HepG2 (cell line): Measurements from ENCODE around the gene NRL. TPM values are rescaled to one million over a fixed set of nuclear protein-coding genes. Genes with fewer than 3 reads are reported as not detected.

Source experiments
- CCAR2 ChIP-seq: fragments of 200-400 bp; formaldehyde crosslinking; optimal IDR thresholded peaks from 2 replicates; pipeline ENCODE3; 2018; ENCODE audit warnings: low read depth, mild to moderate bottlenecking, low read length, moderate library complexity
- CREB1 ChIP-seq, 2 experiments: fragments of 450-650 bp in 1 of 2; IDR thresholded peaks; 2 replicates each; pipeline ENCODE4 v1.6.1; 2016 to 2017; ENCODE audit warnings: control low read depth in 1 of 2, mild to moderate bottlenecking in 1 of 2, missing compliant biosample characterization in 1 of 2, missing genetic modification characterization in 1 of 2
- ELF1 ChIP-seq: sonication (generic); formaldehyde crosslinking; IDR thresholded peaks from 2 replicates; pipeline ENCODE4 v1.4.0; 2020; ENCODE audit warnings: missing genetic modification reagents
- KDM3A ChIP-seq: IDR thresholded peaks from 2 replicates; pipeline ENCODE4 v1.6.1; 2018; ENCODE audit warnings: low read depth, missing compliant biosample characterization
- KDM5B ChIP-seq: sonication (generic); formaldehyde crosslinking; IDR thresholded peaks from 2 replicates; pipeline ENCODE4 v1.4.0; 2020; ENCODE audit warnings: missing genetic modification reagents, mild to moderate bottlenecking, borderline replicate concordance
- NFRKB ChIP-seq: fragments of 450-650 bp; IDR thresholded peaks from 2 replicates; pipeline ENCODE4 v1.6.1; 2017
- NR0B2 ChIP-seq: sonication (generic); formaldehyde crosslinking; IDR thresholded peaks from 2 replicates; pipeline ENCODE4 v1.4.0; 2020; ENCODE audit warnings: mild to moderate bottlenecking, missing genetic modification reagents
- SAP130 ChIP-seq: IDR thresholded peaks from 2 replicates; pipeline ENCODE4 v1.6.1; 2016; ENCODE audit warnings: low read depth
- YEATS2 ChIP-seq: sonication (generic); formaldehyde crosslinking; IDR thresholded peaks from 2 replicates; pipeline ENCODE4 v1.4.0; 2020; ENCODE audit warnings: missing genetic modification reagents, borderline replicate concordance
- ZBTB7A ChIP-seq: sonication (generic); formaldehyde crosslinking; IDR thresholded peaks from 2 replicates; pipeline ENCODE4 v1.8.0; 2022; ENCODE audit warnings: mild to moderate bottlenecking, missing genetic modification reagents
- ZFP1 ChIP-seq: IDR thresholded peaks from 2 replicates; pipeline ENCODE4 v1.6.1; 2016
- ZFP90 ChIP-seq: sonication (generic); formaldehyde crosslinking; IDR thresholded peaks from 2 replicates; pipeline ENCODE4 v1.8.0; 2022; ENCODE audit warnings: missing genetic modification reagents, mild to moderate bottlenecking, inconsistent platforms, borderline replicate concordance
- ZFP91 ChIP-seq: sonication (generic); formaldehyde crosslinking; IDR thresholded peaks from 2 replicates; pipeline ENCODE4 v1.9.0; 2022; ENCODE audit warnings: missing genetic modification reagents, mild to moderate bottlenecking, borderline replicate concordance
- ZNF7 ChIP-seq: IDR thresholded peaks from 2 replicates; pipeline ENCODE4 v1.6.1; 2016; ENCODE audit warnings: missing biosample characterization, missing genetic modification reagents
- polyA plus RNA-seq, 8 experiments: library from polyadenylated mRNA; depleted of rRNA in 3 of 8; stranded (reverse) in 7 of 8; unstranded in 1 of 8; fragments of >200 nt; fragmentation: Illumina TruSeq in 4 of 8; extraction: Trizol in 4 of 8; gene quantifications; 2 replicates each; pipeline versions ENCODE4 v1.2.1 to v1.2.3, GENCODE V29; 2011 to 2016; ENCODE audit warnings: low read depth in 4 of 8, missing spikeins in 1 of 8, mixed read lengths in 1 of 8; ENCODE audit not compliant: insufficient read depth in 1 of 8
- total RNA-seq, 5 experiments: library from RNA; depleted of rRNA; stranded (reverse); fragments of >200 nt; fragmentation: Illumina TruSeq; extraction: Trizol; gene quantifications; 2 replicates each; pipeline ENCODE4 v1.2.3, GENCODE V29; 2016; ENCODE audit warnings: low read depth in 1 of 5
- TF ChIP-seq, protein P1 (sequence below): sonication (generic); formaldehyde crosslinking; IDR thresholded peaks from 2 replicates; pipeline ENCODE4 v1.4.0; 2020; ENCODE audit warnings: missing genetic modification reagents, borderline replicate concordance
- TF ChIP-seq, protein P2 (sequence below): IDR thresholded peaks from 2 replicates; pipeline ENCODE4 v1.6.1; 2016
- TF ChIP-seq, protein P3 (sequence below): sonication (generic); formaldehyde crosslinking; IDR thresholded peaks from 2 replicates; pipeline ENCODE4 v1.5.0; 2020; ENCODE audit warnings: missing genetic modification reagents, mild to moderate bottlenecking, borderline replicate concordance
- TF ChIP-seq, protein P4 (sequence below): sonication (generic); formaldehyde crosslinking; IDR thresholded peaks from 2 replicates; pipeline ENCODE4 v1.8.0; 2022; ENCODE audit warnings: mild to moderate bottlenecking, missing genetic modification reagents, borderline replicate concordance
- TF ChIP-seq, protein P5 (sequence below): IDR thresholded peaks from 2 replicates; pipeline ENCODE4 v1.6.1; 2016; ENCODE audit warnings: low read depth, borderline replicate concordance

NRL gene
- total and polyA plus RNA-seq, 2 of the 13 experiments (the other 11 are each of a cell fraction or from before 2014, with no cell fraction given): 2.5 to 4.7 TPM

GRCh38 chr14:24096545-24097181 lies 18.1 kb downstream of the NRL start (continued):
- no peak for TF ChIP-seq ZFP90
- no peak for TF ChIP-seq ZBTB7A (CRISPR knock-in tag)
- TF ChIP-seq YEATS2 (CRISPR knock-in tag): no peak
- no peak for TF ChIP-seq ZFP91
- TF ChIP-seq, protein P1, sequence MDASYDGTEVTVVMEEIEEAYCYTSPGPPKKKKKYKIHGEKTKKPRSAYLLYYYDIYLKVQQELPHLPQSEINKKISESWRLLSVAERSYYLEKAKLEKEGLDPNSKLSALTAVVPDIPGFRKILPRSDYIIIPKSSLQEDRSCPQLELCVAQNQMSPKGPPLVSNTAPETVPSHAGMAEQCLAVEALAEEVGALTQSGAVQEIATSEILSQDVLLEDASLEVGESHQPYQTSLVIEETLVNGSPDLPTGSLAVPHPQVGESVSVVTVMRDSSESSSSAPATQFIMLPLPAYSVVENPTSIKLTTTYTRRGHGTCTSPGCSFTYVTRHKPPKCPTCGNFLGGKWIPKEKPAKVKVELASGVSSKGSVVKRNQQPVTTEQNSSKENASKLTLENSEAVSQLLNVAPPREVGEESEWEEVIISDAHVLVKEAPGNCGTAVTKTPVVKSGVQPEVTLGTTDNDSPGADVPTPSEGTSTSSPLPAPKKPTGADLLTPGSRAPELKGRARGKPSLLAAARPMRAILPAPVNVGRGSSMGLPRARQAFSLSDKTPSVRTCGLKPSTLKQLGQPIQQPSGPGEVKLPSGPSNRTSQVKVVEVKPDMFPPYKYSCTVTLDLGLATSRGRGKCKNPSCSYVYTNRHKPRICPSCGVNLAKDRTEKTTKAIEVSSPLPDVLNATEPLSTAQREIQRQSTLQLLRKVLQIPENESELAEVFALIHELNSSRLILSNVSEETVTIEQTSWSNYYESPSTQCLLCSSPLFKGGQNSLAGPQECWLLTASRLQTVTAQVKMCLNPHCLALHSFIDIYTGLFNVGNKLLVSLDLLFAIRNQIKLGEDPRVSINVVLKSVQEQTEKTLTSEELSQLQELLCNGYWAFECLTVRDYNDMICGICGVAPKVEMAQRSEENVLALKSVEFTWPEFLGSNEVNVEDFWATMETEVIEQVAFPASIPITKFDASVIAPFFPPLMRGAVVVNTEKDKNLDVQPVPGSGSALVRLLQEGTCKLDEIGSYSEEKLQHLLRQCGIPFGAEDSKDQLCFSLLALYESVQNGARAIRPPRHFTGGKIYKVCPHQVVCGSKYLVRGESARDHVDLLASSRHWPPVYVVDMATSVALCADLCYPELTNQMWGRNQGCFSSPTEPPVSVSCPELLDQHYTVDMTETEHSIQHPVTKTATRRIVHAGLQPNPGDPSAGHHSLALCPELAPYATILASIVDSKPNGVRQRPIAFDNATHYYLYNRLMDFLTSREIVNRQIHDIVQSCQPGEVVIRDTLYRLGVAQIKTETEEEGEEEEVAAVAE (CRISPR knock-in tag): no peak
- peak; percentile 55 for TF ChIP-seq KDM5B (CRISPR knock-in tag)
- no peak for TF ChIP-seq SAP130 (CRISPR knock-in tag)
- TF ChIP-seq, protein P2, sequence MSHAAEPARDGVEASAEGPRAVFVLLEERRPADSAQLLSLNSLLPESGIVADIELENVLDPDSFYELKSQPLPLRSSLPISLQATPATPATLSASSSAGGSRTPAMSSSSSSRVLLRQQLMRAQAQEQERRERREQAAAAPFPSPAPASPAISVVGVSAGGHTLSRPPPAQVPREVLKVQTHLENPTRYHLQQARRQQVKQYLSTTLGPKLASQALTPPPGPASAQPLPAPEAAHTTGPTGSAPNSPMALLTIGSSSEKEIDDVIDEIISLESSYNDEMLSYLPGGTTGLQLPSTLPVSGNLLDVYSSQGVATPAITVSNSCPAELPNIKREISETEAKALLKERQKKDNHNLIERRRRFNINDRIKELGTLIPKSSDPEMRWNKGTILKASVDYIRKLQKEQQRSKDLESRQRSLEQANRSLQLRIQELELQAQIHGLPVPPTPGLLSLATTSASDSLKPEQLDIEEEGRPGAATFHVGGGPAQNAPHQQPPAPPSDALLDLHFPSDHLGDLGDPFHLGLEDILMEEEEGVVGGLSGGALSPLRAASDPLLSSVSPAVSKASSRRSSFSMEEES (CRISPR knock-in tag): no peak
- TF ChIP-seq CCAR2: no peak
- TF ChIP-seq ZFP1 (CRISPR knock-in tag): no peak
- TF ChIP-seq NFRKB: no peak
- no peak for TF ChIP-seq ZNF7 (CRISPR knock-in tag)
- no peak for TF ChIP-seq ELF1 (CRISPR knock-in tag)
- TF ChIP-seq, protein P3, sequence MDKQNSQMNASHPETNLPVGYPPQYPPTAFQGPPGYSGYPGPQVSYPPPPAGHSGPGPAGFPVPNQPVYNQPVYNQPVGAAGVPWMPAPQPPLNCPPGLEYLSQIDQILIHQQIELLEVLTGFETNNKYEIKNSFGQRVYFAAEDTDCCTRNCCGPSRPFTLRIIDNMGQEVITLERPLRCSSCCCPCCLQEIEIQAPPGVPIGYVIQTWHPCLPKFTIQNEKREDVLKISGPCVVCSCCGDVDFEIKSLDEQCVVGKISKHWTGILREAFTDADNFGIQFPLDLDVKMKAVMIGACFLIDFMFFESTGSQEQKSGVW (CRISPR knock-in tag): no peak
- peak; percentile 92 for TF ChIP-seq NR0B2 (CRISPR knock-in tag)
- TF ChIP-seq, protein P4, sequence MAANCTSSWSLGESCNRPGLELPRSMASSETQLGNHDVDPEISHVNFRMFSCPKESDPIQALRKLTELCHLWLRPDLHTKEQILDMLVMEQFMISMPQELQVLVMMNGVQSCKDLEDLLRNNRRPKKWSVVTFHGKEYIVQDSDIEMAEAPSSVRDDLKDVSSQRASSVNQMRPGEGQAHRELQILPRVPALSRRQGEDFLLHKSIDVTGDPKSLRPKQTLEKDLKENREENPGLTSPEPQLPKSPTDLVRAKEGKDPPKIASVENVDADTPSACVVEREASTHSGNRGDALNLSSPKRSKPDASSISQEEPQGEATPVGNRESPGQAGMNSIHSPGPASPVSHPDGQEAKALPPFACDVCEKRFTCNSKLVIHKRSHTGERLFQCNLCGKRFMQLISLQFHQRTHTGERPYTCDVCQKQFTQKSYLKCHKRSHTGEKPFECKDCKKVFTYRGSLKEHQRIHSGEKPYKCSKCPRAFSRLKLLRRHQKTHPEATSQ (CRISPR knock-in tag): no peak
- TF ChIP-seq CREB1 (IDR thresholded peaks at IDR 0.05): no peak
- TF ChIP-seq CREB1 (CRISPR knock-in tag; IDR thresholded peaks at IDR 0.05): no peak
- TF ChIP-seq, protein P5, sequence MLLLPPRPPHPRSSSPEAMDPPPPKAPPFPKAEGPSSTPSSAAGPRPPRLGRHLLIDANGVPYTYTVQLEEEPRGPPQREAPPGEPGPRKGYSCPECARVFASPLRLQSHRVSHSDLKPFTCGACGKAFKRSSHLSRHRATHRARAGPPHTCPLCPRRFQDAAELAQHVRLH: 0 out of 2 replicates have a peak, but pooled peaks have one; percentile 23
- no peak for TF ChIP-seq KDM3A (CRISPR knock-in tag)
